Panc1 (cell line): ENCODE data around the gene SCO2.

Experiments
- POLR2AphosphoS5 ChIP-seq: IDR thresholded peaks from 2 replicates; pipeline ENCODE4 v1.6.1; 2012; ENCODE audit warnings: mild to moderate bottlenecking, low read depth, low read length, moderate library complexity
- TF ChIP-seq, protein P1 (sequence below): fragments of 450-650 bp; IDR thresholded peaks from 2 replicates; pipeline ENCODE4 v1.5.1; 2017; ENCODE audit warnings: mild to moderate bottlenecking

DNA sequence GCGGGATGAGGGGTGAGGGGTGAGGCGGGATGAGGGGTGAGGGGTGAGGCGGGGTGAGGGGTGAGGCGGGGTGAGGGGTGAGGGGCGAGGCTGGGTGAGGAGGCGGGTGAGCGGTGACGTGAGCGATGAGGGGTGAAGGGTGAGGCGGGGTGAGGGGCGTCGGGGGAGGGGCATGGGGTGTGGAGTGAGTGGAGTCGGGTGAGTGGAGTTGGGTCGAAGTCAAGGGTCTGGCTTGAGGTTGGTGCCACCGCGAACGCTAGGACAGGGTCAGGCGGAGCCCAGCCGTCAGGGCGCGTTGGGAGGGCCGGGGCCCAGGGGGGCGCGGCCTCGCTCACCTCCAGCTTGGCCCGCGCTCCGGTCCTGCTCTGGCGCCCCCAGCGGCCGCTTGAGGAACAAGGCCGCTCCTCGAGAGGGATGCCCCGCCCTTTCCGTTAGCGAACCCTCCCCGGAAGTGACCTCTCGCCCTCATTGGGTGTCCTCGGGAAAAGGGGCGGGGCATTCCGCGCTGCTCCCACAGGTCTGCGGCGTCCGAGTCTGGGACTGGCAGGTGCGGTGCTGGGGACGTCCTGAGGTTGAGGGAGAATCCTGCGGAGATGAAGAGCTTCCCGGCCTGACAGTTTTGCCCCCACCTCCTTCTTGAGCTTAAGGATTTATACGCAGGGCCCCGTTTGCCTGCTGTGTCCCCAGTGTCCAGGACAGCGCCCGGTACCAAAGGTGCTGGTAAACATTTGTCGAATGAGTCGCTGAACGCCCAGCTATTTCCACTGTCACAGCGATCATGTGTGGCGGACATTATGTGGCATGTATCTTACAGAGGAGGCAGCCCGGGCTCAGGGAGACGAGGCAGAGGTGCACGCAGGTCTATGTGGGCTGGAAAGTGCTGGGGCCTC is 37.4 kb upstream of the SCO2 start, which contains the start of gene SYCE3:
- TF ChIP-seq, protein P1, sequence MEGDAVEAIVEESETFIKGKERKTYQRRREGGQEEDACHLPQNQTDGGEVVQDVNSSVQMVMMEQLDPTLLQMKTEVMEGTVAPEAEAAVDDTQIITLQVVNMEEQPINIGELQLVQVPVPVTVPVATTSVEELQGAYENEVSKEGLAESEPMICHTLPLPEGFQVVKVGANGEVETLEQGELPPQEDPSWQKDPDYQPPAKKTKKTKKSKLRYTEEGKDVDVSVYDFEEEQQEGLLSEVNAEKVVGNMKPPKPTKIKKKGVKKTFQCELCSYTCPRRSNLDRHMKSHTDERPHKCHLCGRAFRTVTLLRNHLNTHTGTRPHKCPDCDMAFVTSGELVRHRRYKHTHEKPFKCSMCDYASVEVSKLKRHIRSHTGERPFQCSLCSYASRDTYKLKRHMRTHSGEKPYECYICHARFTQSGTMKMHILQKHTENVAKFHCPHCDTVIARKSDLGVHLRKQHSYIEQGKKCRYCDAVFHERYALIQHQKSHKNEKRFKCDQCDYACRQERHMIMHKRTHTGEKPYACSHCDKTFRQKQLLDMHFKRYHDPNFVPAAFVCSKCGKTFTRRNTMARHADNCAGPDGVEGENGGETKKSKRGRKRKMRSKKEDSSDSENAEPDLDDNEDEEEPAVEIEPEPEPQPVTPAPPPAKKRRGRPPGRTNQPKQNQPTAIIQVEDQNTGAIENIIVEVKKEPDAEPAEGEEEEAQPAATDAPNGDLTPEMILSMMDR, result peak; percentile 92
- TF ChIP-seq POLR2AphosphoS5, result peak; percentile 54
